Measurements from ENCODE around the gene RNU6-1. TPM values are rescaled to one million over a fixed set of nuclear protein-coding genes. Genes with fewer than 3 reads are reported as not detected.
A peak's percentile ranks its signal among the peaks of the same experiment; 100 is the strongest.

Gene RNU6-1
- total RNA-seq, 1 donor from 2014 or later, result not detected

- peaks cover 0 to 10% of the 10 kb centered on the region in 2 donors for H3K36me3 ChIP-seq
- no peaks in the 10 kb centered on the region for H3K27me3 ChIP-seq
- DNase-seq (ENCODE audit: low spot score in 2 of 2), result no peak
- H3K4me3 ChIP-seq, result no peak overlapping the region
- no peaks in the 10 kb centered on the region for H3K4me1 ChIP-seq
- H3K27ac ChIP-seq, result no peak overlapping the region
- H3K9me3 ChIP-seq, result no peaks in the 10 kb centered on the region
- no peak for TF ChIP-seq CTCF (IDR thresholded peaks at IDR 0.05)
- intact Hi-C loops (cut with DNase I), result no loop called here
These were observed 30.4 kb downstream of the RNU6-1 start for GRCh38 chr15:67809441-67809840.

GRCh38 chr15:67808821-67809220 is 31.0 kb downstream of the RNU6-1 start:
- intact Hi-C loops (cut with DNase I), result no loop called here
- Histone ChIP-seq H3K36me3 (peaks cover 0 to 13% of the 10 kb centered on the region in 2 donors), H3K4me1 (no peaks in the 10 kb centered on the region), H3K27ac (no peak overlapping the region), H3K27me3 (no peaks in the 10 kb centered on the region), H3K4me3 (no peak overlapping the region), H3K9me3 (no peaks in the 10 kb centered on the region)
- no peak for DNase-seq (ENCODE audit: low spot score in 2 of 2)
- no peak for TF ChIP-seq CTCF (IDR thresholded peaks at IDR 0.05)

GRCh38 chr15:67807836-67808235 is 32.0 kb downstream of the RNU6-1 start:
- Histone ChIP-seq H3K4me1 (no peaks in the 10 kb centered on the region), H3K9me3 (no peaks in the 10 kb centered on the region), H3K4me3 (no peak overlapping the region), H3K27ac (no peak overlapping the region), H3K36me3 (peaks cover 0 to 13% of the 10 kb centered on the region in 2 donors), H3K27me3 (no peaks in the 10 kb centered on the region)
- intact Hi-C loops (cut with DNase I), result no loop called here
- no peak for TF ChIP-seq CTCF (IDR thresholded peaks at IDR 0.05)
- DNase-seq (ENCODE audit: low spot score in 2 of 2), result no peak

- H3K4me1 ChIP-seq, result no peaks in the 10 kb centered on the region
- no peak for TF ChIP-seq CTCF (IDR thresholded peaks at IDR 0.05)
- H3K36me3 ChIP-seq, result peaks cover 0 to 13% of the 10 kb centered on the region in 2 donors
- no peak for DNase-seq (ENCODE audit: low spot score in 2 of 2)
- no peaks in the 10 kb centered on the region for H3K9me3 ChIP-seq
- H3K4me3 ChIP-seq, result no peak overlapping the region
- intact Hi-C loops (cut with DNase I), result no loop called here
- no peak overlapping the region for H3K27ac ChIP-seq
- no peaks in the 10 kb centered on the region for H3K27me3 ChIP-seq
These were observed 32.7 kb downstream of the RNU6-1 start for GRCh38 chr15:67807141-67807540.

- Histone ChIP-seq H3K36me3 (peaks cover 0 to 13% of the 10 kb centered on the region in 2 donors), H3K27ac (no peak overlapping the region), H3K4me1 (no peaks in the 10 kb centered on the region), H3K9me3 (no peaks in the 10 kb centered on the region), H3K4me3 (no peak overlapping the region), H3K27me3 (no peaks in the 10 kb centered on the region)
- TF ChIP-seq CTCF (IDR thresholded peaks at IDR 0.05), result no peak
- peak in 1 of 2 donors; percentile 28 for DNase-seq (ENCODE audit: low spot score in 2 of 2)
- intact Hi-C loops (cut with DNase I), result no loop called here
These were observed 33.3 kb downstream of the RNU6-1 start for GRCh38 chr15:67806536-67806935.
